ENCODE measurements around the gene KLHL34. TPM values are rescaled to one million over a fixed set of nuclear protein-coding genes. Genes with fewer than 3 reads are reported as not detected.
A peak's percentile ranks its signal among the peaks of the same experiment; 100 is the strongest.

KLHL34 gene, protein sequence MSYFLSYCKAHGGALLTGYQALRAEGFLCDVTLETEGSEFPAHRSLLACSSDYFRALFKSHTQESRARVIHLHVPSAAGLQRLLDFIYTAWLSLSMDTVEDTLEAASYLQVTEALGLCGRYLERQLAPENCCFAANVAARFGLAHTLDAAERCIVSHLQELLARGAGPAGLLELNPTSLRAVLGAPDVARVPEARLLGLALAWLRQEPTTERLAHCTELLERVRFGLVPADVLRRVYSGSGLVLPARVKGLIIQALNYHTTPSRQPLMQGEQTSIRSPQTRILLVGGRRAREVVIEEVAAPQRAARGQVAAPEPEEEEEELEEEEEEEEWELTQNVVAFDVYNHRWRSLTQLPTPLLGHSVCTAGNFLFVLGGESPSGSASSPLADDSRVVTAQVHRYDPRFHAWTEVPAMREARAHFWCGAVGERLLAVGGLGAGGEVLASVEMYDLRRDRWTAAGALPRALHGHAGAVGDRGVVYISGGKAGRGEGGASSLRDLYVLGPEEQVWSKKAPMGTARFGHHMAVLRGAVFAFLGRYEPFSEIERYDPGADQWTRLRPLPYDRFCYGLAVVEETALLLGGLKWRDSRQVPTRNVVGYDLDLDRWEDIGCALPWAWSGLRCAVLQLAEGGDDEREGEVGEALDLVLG
- 0.15 TPM for total RNA-seq (ENCODE audit: unreplicated experiment)
- long read RNA-seq = 0 reads

DNA sequence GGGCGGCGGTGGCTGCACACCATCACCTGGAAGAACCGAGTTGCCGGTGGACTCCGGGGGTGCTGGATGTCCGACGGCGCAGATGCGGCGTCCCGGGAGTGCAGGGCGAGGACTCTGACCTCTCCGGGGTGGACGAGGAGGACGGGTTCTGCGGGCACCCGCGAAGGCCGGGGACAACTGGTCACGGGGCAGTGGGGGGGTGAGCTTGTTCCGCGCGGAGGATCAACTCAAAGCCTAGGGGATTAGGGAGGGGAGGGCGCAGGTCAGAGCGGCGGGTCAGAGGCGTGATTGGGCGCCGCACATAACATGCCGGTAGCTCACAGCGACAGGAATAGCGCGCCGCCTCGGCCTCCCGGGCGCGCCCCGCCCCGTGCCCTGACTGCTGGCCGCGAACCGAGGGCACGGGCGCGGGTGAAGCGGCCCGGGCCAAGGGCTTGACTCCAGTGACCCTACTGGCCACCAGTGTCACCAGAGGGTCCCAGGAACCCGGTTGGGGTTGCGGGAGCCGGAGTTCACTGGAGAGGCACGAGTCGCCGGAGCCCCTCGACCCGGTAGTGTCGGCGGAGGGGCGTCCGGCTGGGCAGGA is at the start of gene KLHL34:
KLHL34 (minus strand) TSS at position 179 of the 586 bp plus-strand sequence. CDS start 542 bp downstream, outside the sequence.
- H3K27me3 Mint-ChIP-seq (ENCODE audit: unreplicated experiment) = peaks cover 5% of the 10 kb centered on the region
- H3K36me3 Mint-ChIP-seq (ENCODE audit: unreplicated experiment) = no peaks in the 10 kb centered on the region
- no peaks in the 10 kb centered on the region for H3K4me1 Mint-ChIP-seq (ENCODE audit: low read depth, unreplicated experiment)
- TF ChIP-seq, protein P1, sequence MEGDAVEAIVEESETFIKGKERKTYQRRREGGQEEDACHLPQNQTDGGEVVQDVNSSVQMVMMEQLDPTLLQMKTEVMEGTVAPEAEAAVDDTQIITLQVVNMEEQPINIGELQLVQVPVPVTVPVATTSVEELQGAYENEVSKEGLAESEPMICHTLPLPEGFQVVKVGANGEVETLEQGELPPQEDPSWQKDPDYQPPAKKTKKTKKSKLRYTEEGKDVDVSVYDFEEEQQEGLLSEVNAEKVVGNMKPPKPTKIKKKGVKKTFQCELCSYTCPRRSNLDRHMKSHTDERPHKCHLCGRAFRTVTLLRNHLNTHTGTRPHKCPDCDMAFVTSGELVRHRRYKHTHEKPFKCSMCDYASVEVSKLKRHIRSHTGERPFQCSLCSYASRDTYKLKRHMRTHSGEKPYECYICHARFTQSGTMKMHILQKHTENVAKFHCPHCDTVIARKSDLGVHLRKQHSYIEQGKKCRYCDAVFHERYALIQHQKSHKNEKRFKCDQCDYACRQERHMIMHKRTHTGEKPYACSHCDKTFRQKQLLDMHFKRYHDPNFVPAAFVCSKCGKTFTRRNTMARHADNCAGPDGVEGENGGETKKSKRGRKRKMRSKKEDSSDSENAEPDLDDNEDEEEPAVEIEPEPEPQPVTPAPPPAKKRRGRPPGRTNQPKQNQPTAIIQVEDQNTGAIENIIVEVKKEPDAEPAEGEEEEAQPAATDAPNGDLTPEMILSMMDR (IDR thresholded peaks at IDR 0.05; ENCODE audit: partially characterized antibody, unreplicated experiment) = no peak
- peak within 1 kb of the TSS; percentile 74 for H3K4me3 Mint-ChIP-seq (ENCODE audit: unreplicated experiment)
- H3K27ac Mint-ChIP-seq (ENCODE audit: unreplicated experiment) = no peak within 1 kb of the TSS
- peaks cover 3% of the 10 kb centered on the region for H3K9me3 Mint-ChIP-seq (ENCODE audit: unreplicated experiment)
- DNase-seq = peak; percentile 28

DNA sequence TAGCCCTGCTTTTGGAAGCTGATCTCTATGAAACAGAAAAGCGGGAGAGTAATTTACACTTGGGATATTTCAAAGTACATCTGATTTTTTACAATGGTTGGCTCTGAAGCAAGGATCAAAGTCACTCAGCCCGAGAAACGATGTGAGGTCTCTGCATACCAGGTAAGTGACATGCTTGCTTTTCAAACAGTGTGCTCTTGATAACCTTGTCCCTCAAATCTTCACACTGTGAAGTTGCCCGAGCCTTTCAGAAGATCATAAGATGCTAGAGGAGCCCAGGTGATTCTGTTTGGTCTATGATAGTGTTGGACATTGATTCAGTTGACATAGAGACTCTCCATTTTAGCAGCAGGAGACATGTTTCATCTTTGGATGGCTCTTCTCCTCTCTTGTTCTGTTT is 47.1 kb upstream of the KLHL34 start:
- no peak for DNase-seq
- TF ChIP-seq, protein P1 (IDR thresholded peaks at IDR 0.05; ENCODE audit: partially characterized antibody, unreplicated experiment) = no peak
- H3K4me3 Mint-ChIP-seq (ENCODE audit: unreplicated experiment) = no peak overlapping the region
- H3K27me3 Mint-ChIP-seq (ENCODE audit: unreplicated experiment) = no peaks in the 10 kb centered on the region
- no peak overlapping the region for H3K27ac Mint-ChIP-seq (ENCODE audit: unreplicated experiment)
- no peaks in the 10 kb centered on the region for H3K36me3 Mint-ChIP-seq (ENCODE audit: unreplicated experiment)
- H3K4me1 Mint-ChIP-seq (ENCODE audit: low read depth, unreplicated experiment) = peaks cover 11% of the 10 kb centered on the region
- H3K9me3 Mint-ChIP-seq (ENCODE audit: unreplicated experiment) = no peaks in the 10 kb centered on the region

DNA sequence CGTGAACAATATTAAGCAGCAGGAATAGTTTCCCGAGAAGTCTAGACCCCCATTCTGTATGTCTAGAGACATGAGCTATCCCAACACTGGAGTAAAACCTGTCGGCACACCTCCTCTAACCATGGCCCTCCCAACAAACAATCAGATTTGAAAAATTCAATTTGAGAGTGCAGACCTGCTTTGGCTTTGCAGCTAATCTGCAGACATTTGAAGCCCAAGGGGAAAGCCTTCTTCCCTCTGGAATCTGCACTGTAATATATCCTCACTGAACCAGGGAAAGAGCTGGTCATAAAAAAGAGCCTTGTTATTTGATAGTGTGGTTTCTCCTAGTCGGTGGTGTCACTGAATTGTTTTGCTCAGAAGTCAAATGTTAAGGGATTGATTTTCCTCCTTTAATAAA is 44.6 kb upstream of the KLHL34 start:
- H3K27me3 Mint-ChIP-seq (ENCODE audit: unreplicated experiment) = peaks cover 2% of the 10 kb centered on the region
- no peak overlapping the region for H3K27ac Mint-ChIP-seq (ENCODE audit: unreplicated experiment)
- H3K36me3 Mint-ChIP-seq (ENCODE audit: unreplicated experiment) = no peaks in the 10 kb centered on the region
- peaks cover 11% of the 10 kb centered on the region for H3K4me1 Mint-ChIP-seq (ENCODE audit: low read depth, unreplicated experiment)
- H3K9me3 Mint-ChIP-seq (ENCODE audit: unreplicated experiment) = no peaks in the 10 kb centered on the region
- TF ChIP-seq, protein P1 (IDR thresholded peaks at IDR 0.05; ENCODE audit: partially characterized antibody, unreplicated experiment) = no peak
- no peak for DNase-seq
- H3K4me3 Mint-ChIP-seq (ENCODE audit: unreplicated experiment) = no peak overlapping the region

DNA sequence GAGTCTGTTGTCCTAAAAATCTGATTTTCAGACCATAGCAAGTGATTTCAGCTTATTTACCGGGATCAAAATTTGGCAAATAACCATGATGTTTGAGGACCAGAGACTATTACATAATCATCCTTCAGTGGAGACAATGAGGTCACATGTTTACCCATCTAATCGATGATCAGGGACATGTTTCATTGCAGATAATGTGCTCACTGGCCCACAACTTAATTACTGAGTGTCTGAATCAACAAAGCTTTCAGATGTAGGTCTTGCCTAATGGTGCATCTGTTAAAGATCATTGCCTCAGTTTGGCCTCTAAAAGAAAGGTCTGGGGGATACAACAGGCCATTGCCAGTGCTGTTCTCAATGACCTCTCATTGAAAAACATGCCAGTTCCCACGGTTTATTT is 42.8 kb upstream of the KLHL34 start:
- TF ChIP-seq, protein P1 (IDR thresholded peaks at IDR 0.05; ENCODE audit: partially characterized antibody, unreplicated experiment) = no peak
- Mint-ChIP-seq H3K4me1 (ENCODE audit: low read depth, unreplicated experiment) (peaks cover 11% of the 10 kb centered on the region), H3K36me3 (ENCODE audit: unreplicated experiment) (no peaks in the 10 kb centered on the region), H3K27me3 (ENCODE audit: unreplicated experiment) (peaks cover 2% of the 10 kb centered on the region), H3K9me3 (ENCODE audit: unreplicated experiment) (no peaks in the 10 kb centered on the region), H3K27ac (ENCODE audit: unreplicated experiment) (no peak overlapping the region), H3K4me3 (ENCODE audit: unreplicated experiment) (no peak overlapping the region)
- no peak for DNase-seq
